UCSD-AML1 (cell line): ENCODE data around the gene PAK1.
"Not testable (repeated sequence)": the region's sequence is repeated elsewhere in the genome, so short reads cannot be mapped to it uniquely, and the experiment has no call there.

Experiments used
- DNase-seq: peaks from one replicate; lab custom pipeline; 2025; ENCODE audit not compliant: unreplicated experiment; lab: John Stamatoyannopoulos, UW

Gene PAK1

DNA sequence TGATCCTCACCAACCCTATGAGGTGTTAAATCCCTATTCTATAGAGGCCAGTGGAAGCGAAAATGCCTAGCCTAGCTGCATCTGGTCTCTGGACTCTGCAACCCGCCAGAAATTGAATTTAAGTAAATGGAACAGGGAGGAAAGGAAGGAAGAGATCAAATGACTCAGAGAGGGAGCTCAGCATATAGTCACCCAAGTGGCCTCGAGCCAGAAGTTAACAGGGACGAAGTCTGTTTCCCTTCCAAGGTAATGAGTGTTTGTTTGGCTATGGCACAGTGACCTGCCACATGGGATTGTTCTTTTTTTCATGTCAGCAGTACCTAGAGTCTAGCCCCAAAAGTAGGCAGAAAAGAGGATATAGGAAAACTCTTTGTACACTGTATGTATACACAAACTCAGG lies 66.3 kb downstream of the PAK1 start:
- DNase-seq: peak; percentile 21

DNA sequence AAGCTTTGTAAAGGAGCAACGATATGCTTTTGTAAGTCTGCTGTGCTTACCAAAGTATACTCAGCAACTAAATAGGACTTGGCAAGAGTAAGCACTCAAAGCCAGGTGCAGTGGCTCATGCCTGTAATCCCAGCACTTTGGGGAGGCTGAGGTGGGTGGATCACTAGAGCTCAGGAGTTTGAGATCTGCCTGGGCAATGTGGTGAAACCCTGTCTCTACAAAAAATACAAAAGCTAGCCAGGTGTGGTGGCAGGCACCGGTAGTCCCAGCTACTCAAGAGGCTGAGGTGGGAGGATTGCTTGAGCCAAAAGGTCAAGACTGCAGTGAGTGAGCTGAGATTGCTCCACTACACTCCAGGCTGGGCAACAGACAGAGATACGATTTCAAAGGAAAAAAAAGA lies 67.5 kb downstream of the PAK1 start:
- no peak for DNase-seq

DNA sequence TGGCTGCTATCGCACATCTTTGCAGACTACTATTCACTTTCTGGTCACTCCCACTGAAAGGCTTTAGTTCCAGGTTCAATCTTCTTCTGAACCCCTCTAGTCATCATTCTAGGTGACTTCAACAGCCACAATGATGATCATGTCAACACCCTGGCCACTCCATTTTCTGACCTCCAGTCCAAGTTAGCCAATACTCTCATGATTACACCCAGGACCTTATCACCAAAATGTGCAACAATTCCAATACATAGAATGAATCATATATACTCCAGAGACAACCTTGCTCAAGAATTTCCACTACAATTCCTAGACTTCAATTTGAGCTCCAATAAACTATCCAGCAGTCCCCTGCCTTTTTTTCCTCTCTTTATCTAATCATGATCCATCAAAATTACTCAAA lies 70.7 kb downstream of the PAK1 start:
- DNase-seq: no peak

DNA sequence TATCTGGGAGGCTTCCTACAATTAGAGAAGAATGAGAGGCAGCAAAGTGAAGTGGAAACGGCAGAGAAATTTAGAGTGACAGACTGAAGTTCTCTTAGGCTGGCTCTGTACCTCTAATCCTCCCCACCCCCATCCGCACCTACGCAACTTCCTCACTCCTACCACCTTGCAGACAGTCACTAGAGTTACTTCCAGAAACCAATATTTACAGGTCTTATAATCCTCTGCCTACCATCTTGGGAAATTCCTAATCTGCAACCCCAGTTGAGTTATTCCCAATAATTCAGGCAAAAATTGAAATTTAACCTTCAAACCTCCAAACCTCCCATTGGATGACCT lies 71.7 kb downstream of the PAK1 start:
- DNase-seq: no peak

DNA sequence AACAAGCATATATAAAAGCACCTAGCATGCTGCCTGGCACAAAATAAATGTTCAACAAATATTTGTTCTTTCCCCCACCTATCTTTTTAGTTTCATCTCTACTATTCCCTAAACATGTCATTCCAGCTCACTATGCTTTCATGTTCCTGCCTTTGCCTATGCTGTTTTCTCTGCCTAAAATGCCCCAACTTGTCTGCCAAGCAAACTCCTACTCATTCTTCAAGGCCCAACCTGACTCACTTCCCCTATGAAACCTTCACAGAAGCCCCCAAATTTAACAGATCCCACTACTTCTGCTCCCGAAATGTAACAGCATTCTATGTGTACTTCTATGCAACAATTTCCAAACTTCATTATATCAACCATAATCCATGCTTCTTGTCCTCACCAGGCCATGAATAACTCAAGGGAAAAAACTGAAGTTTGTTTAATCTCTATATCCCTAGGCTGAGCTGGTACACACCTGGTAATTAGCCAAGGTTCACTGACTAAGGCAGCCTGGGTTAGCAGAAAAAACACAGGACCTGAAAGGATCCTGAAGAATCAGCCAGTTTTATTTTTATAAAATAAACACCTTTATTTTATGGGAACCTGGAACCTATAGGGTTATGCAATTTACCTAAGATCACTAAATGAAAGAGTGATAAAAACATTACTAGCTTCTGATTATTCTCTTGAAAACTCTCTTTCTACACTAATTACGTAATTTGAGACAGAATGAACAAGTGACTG lies 72.2 kb downstream of the PAK1 start:
- DNase-seq: no peak

DNA sequence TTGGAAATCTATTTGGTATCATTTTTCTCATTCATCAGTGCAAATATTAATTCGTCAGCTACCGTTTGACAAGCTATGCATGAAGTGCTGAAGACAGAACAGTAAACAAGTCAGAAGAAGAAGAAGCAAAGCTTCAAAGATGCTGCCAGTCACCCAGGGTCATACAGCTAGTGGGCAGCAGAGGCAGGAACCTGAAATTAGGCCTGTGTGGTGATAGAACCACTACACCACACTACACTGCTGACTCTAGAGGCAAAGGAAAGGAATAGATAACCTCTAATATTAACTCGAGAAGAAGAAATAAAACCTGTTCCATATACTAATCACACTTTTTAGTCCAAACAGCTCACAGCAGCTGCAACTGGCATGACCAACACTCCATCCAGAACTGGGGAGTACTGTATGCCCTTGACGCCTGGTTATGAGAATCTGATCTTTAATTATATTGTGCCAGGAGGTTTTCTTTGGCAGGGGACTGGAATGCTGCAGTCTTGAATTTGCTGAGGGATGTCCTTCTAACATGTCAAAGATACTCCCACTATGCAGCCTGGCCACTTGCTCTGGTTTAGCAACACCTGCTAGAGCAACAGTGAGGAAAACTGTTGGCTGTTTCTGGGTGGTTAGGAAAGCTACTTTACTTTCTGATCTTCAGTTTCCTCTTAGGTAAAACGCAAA lies 73.0 kb downstream of the PAK1 start:
- no peak for DNase-seq

DNA sequence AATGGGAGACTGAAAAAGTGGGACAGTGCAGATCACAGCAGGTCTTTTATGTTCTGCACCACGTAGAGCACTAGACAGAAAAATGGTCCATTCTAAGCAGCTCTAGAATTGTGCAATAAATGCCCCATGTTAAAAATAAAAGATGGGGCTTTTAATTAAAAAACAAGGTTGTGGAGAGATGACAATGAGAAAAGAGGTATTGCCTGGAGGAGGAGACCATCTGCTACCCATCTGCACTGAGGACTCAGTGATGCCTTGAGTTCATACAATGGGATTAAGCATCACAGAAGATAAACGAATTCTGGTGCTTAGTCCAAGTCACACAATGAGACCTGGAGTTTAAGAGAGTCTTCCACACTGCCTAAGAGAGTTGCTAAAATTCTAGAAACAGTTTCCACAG lies 73.6 kb downstream of the PAK1 start:
- no peak for DNase-seq

DNA sequence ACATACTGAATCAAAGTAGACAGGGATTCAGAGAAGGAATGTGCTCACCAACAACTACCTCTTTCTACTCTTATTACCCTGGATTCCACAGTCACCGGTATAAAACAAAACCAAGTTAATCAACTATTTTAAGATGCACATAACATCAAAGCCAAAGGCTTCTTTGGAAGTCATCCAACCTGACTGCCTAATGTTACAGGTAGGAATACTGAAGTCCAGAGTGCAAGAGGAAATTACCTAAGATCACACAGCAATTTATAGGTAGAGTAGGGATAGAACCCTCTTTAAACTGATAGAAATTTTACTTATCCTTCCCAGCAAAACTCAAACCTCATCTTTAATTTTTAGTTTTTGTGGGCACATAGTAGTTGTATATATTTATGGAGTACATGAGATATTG lies 76.3 kb downstream of the PAK1 start:
- DNase-seq: no peak

DNA sequence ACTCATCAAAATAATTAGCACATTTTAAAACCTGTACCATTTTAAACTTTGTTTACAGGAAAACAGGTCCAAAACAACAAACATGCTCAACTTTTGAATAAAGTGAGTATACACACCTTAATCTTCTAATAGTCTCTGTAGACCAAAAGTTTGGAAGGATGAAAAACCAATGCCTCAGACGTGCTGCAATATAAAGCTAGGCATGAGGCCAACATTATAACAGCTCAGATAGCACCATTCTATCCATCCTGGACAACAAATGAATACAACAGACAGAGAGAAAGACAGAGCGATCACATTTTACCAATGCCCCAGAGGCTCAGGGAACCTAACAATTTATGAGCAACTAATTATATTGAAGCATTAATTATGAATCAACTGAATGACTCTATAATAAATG lies 77.0 kb downstream of the PAK1 start:
- no peak for DNase-seq

DNA sequence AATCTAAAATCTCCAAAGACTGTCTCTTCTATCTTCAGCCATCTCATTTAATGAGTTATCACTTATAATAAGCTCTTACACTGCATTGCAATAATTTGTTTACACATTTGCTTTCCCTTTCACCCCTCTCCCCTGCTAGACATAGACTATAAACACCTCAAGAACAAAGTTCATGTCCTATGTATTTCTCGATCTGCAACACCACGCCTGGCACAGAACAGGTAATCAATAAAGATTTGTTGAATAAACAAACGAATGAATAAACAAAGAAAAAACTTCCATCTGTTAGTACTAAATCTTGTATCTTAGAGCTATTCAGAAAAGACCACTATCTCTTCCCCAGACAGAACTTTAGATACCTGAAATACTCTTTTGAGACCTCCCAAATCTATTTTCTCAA lies 77.6 kb downstream of the PAK1 start:
- DNase-seq: no peak

DNA sequence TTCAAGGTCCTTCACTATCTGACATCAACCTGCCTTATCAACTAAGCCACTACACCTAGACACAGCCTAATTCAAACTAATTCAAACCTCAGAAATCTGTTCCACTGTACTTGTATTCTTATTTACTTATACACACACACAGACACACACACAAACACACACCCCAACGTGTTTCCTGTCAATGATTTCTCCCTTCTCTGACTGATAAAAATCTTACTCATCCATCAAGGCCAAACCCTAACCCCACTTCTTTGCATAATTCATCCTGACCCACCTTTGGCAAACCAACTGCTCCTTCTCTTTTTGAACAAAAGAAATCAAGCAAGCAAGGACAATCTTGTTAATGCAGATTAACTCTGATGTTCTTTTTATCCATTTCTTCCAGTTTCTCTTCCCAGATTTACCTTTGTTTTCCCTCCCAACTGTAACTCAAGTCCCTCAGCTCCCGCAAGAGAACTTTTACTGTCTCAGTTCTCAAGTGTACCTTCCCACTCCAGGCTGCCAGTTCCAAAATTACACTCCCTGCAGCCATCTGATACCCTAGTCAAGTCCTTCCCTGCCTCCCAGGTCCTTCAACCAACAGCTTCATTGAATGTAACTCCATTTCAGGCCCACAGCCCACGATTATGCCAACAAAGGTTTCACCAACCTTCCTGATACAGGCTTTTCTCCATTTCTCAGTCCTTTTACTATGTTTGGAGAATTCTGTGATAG lies 78.3 kb downstream of the PAK1 start:
- DNase-seq: no peak

DNA sequence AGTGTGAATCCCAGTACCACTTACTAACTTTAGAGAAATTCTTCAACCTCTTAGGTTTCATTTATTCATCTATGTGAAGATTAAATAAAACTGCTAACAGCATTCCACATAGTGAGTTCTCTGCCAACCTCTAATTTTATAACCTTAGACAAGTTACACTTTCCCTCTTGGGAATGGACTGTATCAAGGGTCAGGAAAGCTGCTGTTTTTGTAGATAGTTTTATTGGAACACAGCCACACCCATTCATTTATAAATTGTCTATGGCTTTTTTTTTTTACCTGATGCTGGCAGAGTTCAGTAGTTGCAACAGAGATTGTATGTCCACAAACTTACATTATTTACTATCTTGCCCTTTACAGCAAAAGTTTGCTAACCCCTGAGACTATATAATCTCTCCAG lies 81.1 kb downstream of the PAK1 start:
- no peak for DNase-seq

DNA sequence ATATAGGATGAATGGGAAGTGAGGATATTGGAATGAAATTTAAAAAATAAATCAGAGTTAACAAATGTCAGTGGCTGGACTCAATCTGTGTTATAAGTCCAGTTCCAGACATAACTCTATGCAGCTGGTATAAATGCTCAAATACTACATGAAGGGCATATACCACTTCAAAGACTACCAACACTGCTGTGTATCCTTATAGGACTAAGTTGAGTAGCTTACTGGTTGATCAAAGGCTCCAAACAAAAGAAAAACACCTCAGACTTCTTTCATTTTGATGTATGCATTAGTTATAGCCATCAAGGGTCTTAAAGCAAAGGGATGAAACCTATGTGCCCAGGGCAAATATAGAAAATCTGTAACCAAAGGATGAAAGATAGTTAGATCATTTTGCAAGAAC lies 86.2 kb downstream of the PAK1 start:
- no peak for DNase-seq

DNA sequence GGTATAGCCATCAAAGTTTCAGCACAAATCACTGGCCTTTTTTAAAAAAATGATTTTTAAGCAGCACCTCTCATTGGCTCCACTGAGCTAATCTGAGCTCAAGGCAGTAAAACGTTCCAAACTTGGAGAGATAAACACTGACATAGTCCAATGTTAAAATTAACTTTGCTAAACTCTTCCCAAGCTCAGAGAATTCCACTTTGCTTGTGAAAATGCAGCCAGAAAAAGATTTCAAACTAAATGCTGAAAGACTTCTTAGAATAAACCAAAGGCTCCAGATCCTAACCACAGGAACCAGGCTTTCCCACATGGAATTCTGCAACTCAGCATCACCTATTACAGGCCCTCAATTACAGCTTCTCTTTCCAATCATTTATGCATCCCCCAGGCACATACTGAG lies 87.7 kb downstream of the PAK1 start:
- no peak for DNase-seq

DNA sequence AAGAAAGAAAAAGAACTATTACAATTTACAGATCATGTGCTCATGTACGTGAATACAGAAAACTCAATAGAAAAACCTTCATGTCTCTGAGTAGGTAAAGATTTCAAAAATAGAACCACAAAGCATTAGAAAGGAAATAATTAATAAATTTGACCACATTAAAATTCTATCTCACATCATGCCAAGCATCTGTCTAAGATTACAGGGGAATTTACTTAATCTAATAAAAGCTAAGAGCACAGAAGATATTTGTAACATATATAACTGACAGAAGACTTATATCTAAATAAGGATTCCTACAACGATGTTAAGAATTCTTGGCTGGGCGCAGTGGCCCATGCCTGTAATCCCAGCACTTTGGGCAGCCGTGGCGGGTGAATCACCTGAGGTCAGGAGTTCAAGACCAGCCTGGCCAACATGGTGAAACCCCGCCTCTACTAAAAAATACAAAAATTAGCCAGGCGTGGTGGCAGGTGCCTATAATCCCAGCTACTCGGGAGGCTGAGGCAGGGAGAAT lies 88.6 kb downstream of the PAK1 start:
- not testable (repeated sequence) for DNase-seq

DNA sequence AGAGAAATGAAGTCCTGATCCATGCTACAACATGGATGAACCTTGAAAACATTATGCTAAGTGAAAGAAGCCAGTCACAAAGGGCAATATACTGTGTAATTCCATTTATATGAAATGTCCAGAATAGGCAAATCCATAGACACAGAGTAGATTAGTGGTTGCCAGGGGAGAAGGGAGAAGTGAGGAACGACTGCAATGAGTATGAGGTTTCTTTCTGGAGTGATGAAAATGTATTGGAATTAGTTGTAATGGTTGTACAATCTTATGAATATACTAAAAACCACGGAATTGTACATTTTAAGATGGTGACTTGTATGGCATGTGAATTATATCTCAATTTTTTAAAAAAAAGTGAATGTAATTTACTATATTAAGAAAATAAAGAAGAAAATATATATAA lies 89.3 kb downstream of the PAK1 start:
- no peak for DNase-seq

DNA sequence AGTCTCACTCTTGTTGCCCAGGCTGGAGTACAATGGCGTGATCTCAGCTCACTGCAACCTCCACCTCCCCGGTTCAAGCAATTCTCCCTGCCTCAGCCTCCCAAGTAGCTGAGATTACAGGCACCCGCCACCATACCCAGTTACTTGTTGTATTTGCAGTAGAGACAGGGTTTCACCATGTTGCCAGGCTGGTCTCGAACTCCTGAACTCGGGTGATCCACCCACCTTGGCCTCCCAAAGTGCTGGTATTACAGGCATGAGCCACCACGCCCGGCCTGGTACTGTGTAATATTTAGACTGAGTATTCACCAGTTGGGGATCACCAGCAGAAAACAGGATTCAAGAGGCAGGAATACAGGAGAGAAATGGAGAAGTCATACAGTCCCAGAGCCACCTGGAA lies 90.5 kb downstream of the PAK1 start:
- DNase-seq: not testable (repeated sequence)

DNA sequence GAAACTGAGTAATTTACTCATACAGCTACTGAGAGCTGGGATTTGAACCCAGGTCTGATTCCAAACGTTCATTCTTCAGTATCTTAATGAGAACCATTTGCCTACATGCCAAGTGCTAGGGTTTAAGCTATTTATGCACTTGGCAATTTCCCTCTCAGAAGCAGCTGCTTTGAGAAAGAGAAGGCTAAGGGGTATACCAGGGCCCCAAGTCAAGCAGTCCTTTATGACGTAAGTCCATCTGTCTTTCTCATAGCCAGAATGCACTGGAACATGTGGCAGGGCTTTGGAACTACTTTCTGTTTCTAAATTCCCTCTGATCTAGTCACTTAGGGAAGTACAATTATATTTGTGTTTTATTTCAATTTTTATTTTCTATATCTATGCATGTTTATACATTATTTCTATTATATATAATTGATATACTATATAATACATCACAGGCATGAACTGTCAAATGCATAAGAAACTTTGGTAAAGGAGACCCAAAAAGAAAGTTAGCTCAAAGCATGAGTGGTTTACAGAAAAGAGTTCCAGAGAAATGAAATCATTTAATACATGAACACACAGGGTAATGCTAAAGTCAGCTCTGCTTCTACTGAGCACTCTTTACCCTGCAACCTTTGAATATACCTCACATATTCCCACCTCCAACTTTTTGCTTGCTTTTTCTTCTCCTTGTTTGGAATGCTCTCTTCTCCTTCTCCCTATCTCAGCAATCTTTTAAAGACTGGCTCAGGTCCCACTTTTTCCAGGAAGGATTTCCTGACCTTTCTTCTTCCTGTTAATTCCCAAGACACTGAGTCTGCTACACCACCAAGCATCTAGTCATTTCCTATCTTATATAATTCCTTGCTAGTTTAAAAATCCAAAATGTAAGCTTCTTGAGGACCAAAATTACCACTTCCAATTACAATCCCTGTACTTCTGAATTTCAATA lies 91.9 kb downstream of the PAK1 start:
- no peak for DNase-seq

DNA sequence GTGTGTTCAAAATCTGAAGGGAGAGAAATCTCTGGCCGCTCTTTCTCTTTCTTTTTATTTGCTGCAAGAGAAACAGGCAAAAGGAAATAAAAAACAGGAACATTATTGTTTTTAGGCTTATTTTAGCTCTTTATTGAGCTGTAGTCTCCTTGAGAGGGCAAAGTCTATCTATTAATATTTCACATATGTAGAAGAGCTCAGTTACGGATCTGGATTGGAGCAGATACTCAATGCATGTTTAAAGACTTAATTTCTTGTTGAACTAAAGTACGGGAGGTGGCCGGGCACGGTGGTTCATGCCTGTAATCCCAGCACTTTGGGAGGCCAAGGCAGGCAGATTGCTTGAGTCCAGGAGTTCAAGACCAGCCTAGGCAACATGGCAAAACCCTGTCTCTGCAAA lies 94.0 kb downstream of the PAK1 start:
- DNase-seq: no peak

DNA sequence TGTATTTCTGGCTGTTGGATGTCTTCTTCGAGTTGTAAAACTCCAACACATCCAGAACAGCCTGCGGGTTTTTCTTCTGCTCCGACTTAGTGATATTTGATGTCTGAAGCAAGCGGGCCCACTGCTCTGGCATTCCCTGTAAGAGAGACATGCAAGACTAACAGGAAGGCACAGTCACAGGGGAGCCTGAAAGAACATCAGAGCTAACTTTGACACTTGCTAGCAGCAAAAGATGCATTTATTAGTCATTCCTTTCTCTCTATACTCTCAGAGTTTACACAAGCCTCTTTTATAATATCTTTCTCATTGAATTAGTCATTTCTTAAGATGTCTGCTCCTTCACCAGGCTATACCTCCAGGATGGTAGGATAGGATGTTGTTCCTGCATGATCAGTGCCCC lies 94.6 kb downstream of the PAK1 start:
- no peak for DNase-seq

DNA sequence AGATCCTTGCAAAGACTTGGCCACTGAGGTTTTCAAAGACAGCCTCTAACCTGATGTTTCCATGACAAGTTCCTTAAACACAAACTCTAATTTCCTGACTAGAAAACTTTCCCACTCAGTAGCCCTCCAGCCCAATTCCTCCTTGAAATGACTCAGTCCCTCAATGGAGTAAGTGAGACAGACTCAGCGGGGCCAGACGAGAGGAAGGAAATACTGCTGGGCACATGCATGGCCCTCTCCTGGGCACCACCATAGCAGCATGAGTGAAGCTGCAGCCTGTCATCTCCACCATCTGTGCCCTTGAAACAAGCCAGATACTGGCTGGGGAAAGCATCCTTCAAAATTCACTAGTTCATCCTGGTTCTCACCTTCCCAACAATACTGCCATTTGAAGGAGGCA lies 96.2 kb downstream of the PAK1 start:
- DNase-seq: peak; percentile 49
